H1 (cell line): ENCODE results near the gene GNG8. TPM values are rescaled to one million over a fixed set of nuclear protein-coding genes. Genes with fewer than 3 reads are reported as not detected.

Experiments
- EP300 ChIP-seq, 2 experiments: IDR thresholded peaks; 1 replicate in 1 of 2; 2 replicates in 1 of 2; pipeline ENCODE4 v1.6.1; 2011 to 2012; ENCODE audit warnings: low read depth in 2 of 2, low read length in 2 of 2, mild to moderate bottlenecking in 2 of 2, borderline replicate concordance in 1 of 2, inconsistent platforms in 1 of 2, moderate library complexity in 1 of 2
- JUN ChIP-seq: IDR thresholded peaks from 2 replicates; pipeline ENCODE4 v1.6.1; 2011; ENCODE audit warnings: low read depth, mild to moderate bottlenecking, improper control_type of control experiment, low read length
- KDM4A ChIP-seq: IDR thresholded peaks from one replicate; pipeline ENCODE4 v1.7.1; 2012; ENCODE audit warnings: low read depth, mild to moderate bottlenecking, moderate library complexity, low read length, inconsistent platforms; ENCODE audit not compliant: severe bottlenecking
- SP1 ChIP-seq: IDR thresholded peaks from 2 replicates; pipeline ENCODE4 v1.6.1; 2011; ENCODE audit warnings: low read depth, low read length
- polyA plus RNA-seq, 7 experiments: library from polyadenylated mRNA; depleted of rRNA in 3 of 7; stranded (reverse) in 5 of 7; unstranded in 2 of 7; fragments of >200 nt in 5 of 7; fragments of 200-250 nt in 2 of 7; gene quantifications; 1 replicate in 5 of 7; 2 replicates in 1 of 7; 4 replicates in 1 of 7; pipeline versions ENCODE4 v1.2.1 to v1.2.3, GENCODE V29; 2011 to 2013; ENCODE audit warnings: missing spikeins in 2 of 7, mixed read lengths in 2 of 7
- total RNA-seq: library from RNA; stranded (reverse); fragmentation: NEBNext Ultra II Directional; extraction: Animal tissue kit (Norgen Biotek cat#: 25700); gene quantifications from 2 replicates; pipeline ENCODE4 v1.2.1, GENCODE V29; 2021

Gene GNG8
- total and polyA plus RNA-seq, 2 of the 8 experiments (the other 6 are each of a cell fraction or from before 2014, with no cell fraction given) = not detected

DNA sequence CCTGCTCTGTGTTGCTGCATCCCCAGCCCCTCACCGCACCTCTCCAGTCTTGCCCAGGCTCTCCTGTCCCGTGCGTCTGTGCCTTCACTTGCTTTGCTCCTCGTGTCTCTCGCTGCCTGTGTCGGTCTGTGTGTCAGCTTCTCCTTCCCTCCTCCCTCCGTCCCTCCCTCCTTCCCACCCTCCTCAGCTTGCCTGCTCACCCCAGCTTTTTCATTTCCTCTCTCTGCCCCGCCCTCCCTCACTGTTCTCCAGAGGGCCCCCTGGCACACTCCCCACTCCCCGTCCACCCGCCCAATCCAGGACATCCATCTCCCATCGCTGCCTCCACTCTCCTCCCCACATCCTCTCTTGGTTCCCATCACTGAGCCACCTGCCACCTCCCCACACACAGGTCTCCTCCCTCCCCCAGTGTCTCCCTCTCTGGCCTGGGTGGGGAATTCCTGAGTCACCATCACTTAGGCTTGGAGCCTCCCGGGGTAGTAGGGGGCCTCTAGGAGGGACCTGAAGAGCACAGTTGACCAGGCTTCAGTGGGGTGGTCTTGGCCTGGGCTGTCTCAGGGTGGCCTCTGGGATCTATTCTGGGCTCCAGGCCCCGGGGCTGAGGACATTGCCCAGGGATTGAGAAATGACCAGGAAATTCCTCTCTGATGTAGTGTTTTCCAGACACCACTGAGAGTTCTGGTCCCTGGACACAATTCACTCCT lies 10.9 kb downstream of the GNG8 start, which contains the start of gene PTGIR (continued):
- TF ChIP-seq EP300 (IDR thresholded peaks at IDR 0.05; ENCODE audit: borderline replicate concordance in 1 of 2, low read depth in 2 of 2, low read length in 2 of 2) = no peak
- no peak for TF ChIP-seq JUN
- no peak for TF ChIP-seq SP1
- no peak for TF ChIP-seq KDM4A
